Stimulated activated naive CD8-positive, alpha-beta T cell treated with anti-CD3 and anti-CD28 coated beads, Interleukin-15, Interleukin-2, amounts not matched to agents 100 ng/mL and 50 ng/mL, for 24 hours (primary cell): ENCODE measurements around the gene TMX4.
"Not testable (repeated sequence)": the region's sequence is repeated elsewhere in the genome, so short reads cannot be mapped to it uniquely, and the experiment has no call there.

ENCODE experiments used
- H3K27ac Mint-ChIP-seq: one replicate; pipeline ENCODE4 v1.8.0; 2021; ENCODE audit warnings: mild to moderate bottlenecking, mixed read lengths
- H3K27me3 Mint-ChIP-seq: one replicate; pipeline ENCODE4 v1.8.0; 2021; ENCODE audit warnings: mixed read lengths
- H3K36me3 Mint-ChIP-seq: one replicate; pipeline ENCODE4 v1.8.0; 2021; ENCODE audit warnings: low read depth, mixed read lengths
- H3K4me1 Mint-ChIP-seq: one replicate; pipeline ENCODE4 v1.8.0; 2021; ENCODE audit warnings: low read depth, mixed read lengths
- H3K4me3 Mint-ChIP-seq: one replicate; pipeline ENCODE4 v1.8.0; 2021; ENCODE audit warnings: mild to moderate bottlenecking, mixed read lengths
- H3K9me3 Mint-ChIP-seq: one replicate; pipeline ENCODE4 v1.8.0; 2021; ENCODE audit warnings: mixed read lengths

The TMX4 gene

DNA sequence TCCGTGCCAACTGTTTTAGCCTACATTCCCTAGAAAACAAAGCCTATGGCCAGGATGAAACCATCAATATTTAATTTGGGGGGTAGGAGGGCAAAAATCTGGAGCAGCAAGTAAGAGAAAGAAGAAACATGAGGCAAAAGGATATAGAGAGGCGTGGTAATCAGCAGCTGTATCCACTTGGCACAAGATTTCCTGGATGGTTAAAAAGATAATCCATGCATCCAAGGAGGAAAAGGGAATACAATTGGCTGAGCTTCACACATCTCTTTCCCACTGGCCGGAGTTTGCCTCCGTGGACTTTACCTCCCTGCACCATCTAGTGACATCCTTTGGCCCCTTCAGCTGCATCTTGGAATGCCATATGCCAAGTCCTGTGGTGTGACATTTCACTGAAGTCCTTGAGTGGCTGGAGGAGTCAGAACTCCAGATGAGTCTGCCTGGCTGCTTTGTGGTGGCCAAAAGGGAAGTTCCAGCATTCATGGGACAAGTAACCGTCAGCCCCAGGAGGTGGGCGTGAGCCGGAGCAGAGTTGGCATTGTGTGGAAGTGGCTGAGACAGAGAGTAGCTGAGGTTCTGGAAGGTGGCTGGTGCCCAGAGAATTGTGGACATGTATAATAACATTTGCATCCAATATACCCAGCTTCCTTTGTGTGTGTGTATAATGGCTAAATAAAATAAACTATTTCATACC is 13.7 kb upstream of the TMX4 start:
- Mint-ChIP-seq H3K27me3 (peaks cover 4% of the 10 kb centered on the region), H3K27ac (no peak overlapping the region), H3K36me3 (no peaks in the 10 kb centered on the region), H3K4me3 (no peak overlapping the region), H3K9me3 (no peaks in the 10 kb centered on the region), H3K4me1 (no peaks in the 10 kb centered on the region)

- H3K4me3 Mint-ChIP-seq, result no peak overlapping the region
- H3K27ac Mint-ChIP-seq, result no peak overlapping the region
- H3K9me3 Mint-ChIP-seq, result no peaks in the 10 kb centered on the region
- H3K4me1 Mint-ChIP-seq, result no peaks in the 10 kb centered on the region
- no peaks in the 10 kb centered on the region for H3K36me3 Mint-ChIP-seq
- peaks cover 4% of the 10 kb centered on the region for H3K27me3 Mint-ChIP-seq
These were observed 12.9 kb upstream of the TMX4 start for GRCh38 chr20:8032499-8032898.

DNA sequence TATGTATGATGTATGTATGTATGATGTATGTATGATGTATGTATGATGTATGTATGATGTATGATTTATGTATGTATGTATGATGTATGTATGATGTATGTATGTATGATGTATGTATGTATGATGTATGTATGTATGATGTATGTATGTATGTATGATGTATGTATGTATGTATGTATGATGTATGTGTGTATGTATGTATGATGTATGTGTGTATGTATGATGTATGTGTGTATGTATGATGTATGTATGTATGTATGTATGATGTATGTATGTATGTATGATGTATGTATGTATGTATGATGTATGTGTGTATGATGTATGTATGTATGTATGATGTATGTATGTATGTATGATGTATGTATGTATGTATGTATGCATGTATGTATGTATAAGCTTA is 12.0 kb upstream of the TMX4 start:
- H3K9me3 Mint-ChIP-seq, H3K36me3 Mint-ChIP-seq, H3K4me1 Mint-ChIP-seq, H3K27ac Mint-ChIP-seq, H3K27me3 Mint-ChIP-seq, H3K4me3 Mint-ChIP-seq: not testable (repeated sequence)

DNA sequence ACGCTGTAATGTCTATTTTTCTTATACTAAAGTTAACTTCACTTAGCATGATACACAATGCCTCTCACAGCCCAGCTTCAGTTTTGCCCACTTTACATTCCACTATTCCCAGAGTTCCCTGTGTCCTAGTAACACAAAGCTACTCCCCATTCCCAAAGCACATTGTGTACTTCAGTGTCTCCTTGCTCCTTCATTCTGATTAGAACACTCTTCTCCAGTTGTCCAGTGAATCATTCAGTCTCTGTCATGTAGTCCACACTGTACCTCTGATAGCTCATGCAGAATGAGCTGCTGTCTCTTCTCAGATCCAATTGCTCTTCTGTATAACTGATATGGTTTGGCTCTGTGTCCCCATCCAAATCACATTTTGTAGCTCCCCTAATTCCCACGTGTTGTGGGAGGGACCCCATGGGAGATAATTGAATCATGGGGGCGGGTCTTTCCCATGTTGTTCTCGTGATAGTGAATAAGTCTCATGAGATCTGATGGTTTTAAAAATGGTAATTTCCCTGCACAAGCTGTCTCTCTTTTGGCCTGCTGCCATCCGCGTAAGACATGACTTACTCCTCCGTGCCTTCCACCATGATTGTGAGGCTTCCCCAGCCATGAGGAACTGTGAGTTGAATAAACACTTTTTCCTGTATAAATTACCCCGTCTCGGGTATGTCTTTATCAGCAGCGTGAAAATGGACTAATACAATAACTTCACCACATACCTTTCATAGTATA is 2.1 kb upstream of the TMX4 start:
- H3K4me3 Mint-ChIP-seq, result no peak overlapping the region
- H3K9me3 Mint-ChIP-seq, result no peaks in the 10 kb centered on the region
- no peaks in the 10 kb centered on the region for H3K36me3 Mint-ChIP-seq
- H3K27me3 Mint-ChIP-seq, result no peaks in the 10 kb centered on the region
- peaks cover 22% of the 10 kb centered on the region for H3K4me1 Mint-ChIP-seq
- no peak overlapping the region for H3K27ac Mint-ChIP-seq

- Mint-ChIP-seq H3K36me3 (peaks cover 1% of the 10 kb centered on the region), H3K9me3 (no peaks in the 10 kb centered on the region), H3K4me3 (no peak overlapping the region), H3K27ac (no peak overlapping the region), H3K4me1 (peaks cover 26% of the 10 kb centered on the region), H3K27me3 (no peaks in the 10 kb centered on the region)
These were observed 936 bp upstream of the TMX4 start for GRCh38 chr20:8020314-8021079.

GRCh38 chr20:8019998-8020247 is 362 bp upstream of the TMX4 start:
- Mint-ChIP-seq H3K27ac (peak overlapping the region; percentile 94), H3K4me3 (no peak overlapping the region), H3K36me3 (peaks cover 7% of the 10 kb centered on the region), H3K9me3 (no peaks in the 10 kb centered on the region), H3K4me1 (peaks cover 32% of the 10 kb centered on the region), H3K27me3 (no peaks in the 10 kb centered on the region)

DNA sequence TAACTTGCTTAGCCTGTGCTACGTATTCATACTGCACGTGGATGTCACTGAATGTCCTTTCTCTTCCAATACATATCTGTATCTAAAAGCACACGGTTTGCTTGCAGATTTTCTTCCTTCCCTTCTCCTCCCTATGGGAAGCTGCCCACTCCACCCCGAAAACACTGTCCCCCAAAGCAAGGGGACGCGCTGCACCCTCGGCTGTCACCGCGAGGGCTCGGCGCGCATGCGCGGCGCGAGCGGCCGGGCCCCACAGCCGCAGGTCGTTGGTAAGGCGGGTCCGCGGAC is 659 bp downstream of the TMX4 start:
- Mint-ChIP-seq H3K4me1 (peaks cover 42% of the 10 kb centered on the region), H3K9me3 (no peaks in the 10 kb centered on the region), H3K27ac (peak overlapping the region; percentile 77), H3K36me3 (peaks cover 13% of the 10 kb centered on the region), H3K27me3 (no peaks in the 10 kb centered on the region), H3K4me3 (peak overlapping the region; percentile 87)

DNA sequence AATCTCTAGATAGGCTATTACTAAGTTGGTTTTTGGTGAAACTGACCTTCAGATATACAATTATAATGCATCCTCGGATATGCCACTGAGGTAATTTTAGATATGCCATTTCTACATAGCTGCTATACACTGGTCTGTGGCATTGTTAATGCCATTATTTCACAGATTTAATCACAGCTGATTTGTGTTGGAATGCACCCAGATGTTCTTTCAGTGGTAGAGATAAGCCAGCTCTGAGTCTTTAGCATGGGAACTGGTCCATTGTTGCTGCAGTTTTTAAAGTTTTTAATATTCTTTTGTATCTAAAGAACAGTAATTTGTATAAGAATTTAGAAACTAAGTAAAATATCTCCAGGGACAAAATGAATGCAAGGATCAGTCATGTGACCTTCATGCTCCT is 6.8 kb downstream of the TMX4 start:
- Mint-ChIP-seq H3K27ac (no peak overlapping the region), H3K27me3 (no peaks in the 10 kb centered on the region), H3K4me1 (peaks cover 45% of the 10 kb centered on the region), H3K9me3 (no peaks in the 10 kb centered on the region), H3K36me3 (peaks cover 18% of the 10 kb centered on the region), H3K4me3 (no peak overlapping the region)

- peaks cover 13% of the 10 kb centered on the region for H3K4me1 Mint-ChIP-seq
These were observed 10.8 kb downstream of the TMX4 start for GRCh38 chr20:8008733-8009132.

GRCh38 chr20:8007490-8007889 is 12.1 kb downstream of the TMX4 start:
- peaks cover 11% of the 10 kb centered on the region for H3K36me3 Mint-ChIP-seq
- no peak overlapping the region for H3K27ac Mint-ChIP-seq

More at GRCh38 chr20:8008733-8009132, 10.8 kb downstream of the TMX4 start:
- Mint-ChIP-seq H3K27ac (no peak overlapping the region), H3K4me3 (no peak overlapping the region), H3K9me3 (no peaks in the 10 kb centered on the region), H3K27me3 (no peaks in the 10 kb centered on the region), H3K36me3 (peaks cover 10% of the 10 kb centered on the region)

GRCh38 chr20:8005575-8006366 is 13.8 kb downstream of the TMX4 start:
- H3K36me3 Mint-ChIP-seq, result peaks cover 20% of the 10 kb centered on the region
- no peak overlapping the region for H3K27ac Mint-ChIP-seq
- H3K4me3 Mint-ChIP-seq, result no peak overlapping the region
- no peaks in the 10 kb centered on the region for H3K9me3 Mint-ChIP-seq
- H3K4me1 Mint-ChIP-seq, result no peaks in the 10 kb centered on the region
- H3K27me3 Mint-ChIP-seq, result no peaks in the 10 kb centered on the region

More at GRCh38 chr20:8007490-8007889, 12.1 kb downstream of the TMX4 start:
- Mint-ChIP-seq H3K4me1 (peaks cover 11% of the 10 kb centered on the region), H3K9me3 (no peaks in the 10 kb centered on the region), H3K4me3 (no peak overlapping the region), H3K27me3 (no peaks in the 10 kb centered on the region)

- no peaks in the 10 kb centered on the region for H3K9me3 Mint-ChIP-seq
- H3K4me3 Mint-ChIP-seq, result no peak overlapping the region
- H3K27ac Mint-ChIP-seq, result no peak overlapping the region
- H3K27me3 Mint-ChIP-seq, result no peaks in the 10 kb centered on the region
- peaks cover 27% of the 10 kb centered on the region for H3K36me3 Mint-ChIP-seq
- H3K4me1 Mint-ChIP-seq, result no peaks in the 10 kb centered on the region
These were observed 14.5 kb downstream of the TMX4 start for GRCh38 chr20:8005033-8005432.

GRCh38 chr20:8002056-8002455 is 17.5 kb downstream of the TMX4 start:
- peaks cover 27% of the 10 kb centered on the region for H3K36me3 Mint-ChIP-seq
- H3K9me3 Mint-ChIP-seq, result no peaks in the 10 kb centered on the region
- no peak overlapping the region for H3K27ac Mint-ChIP-seq
- no peaks in the 10 kb centered on the region for H3K4me1 Mint-ChIP-seq
- no peaks in the 10 kb centered on the region for H3K27me3 Mint-ChIP-seq
- no peak overlapping the region for H3K4me3 Mint-ChIP-seq

- Mint-ChIP-seq H3K36me3 (peaks cover 27% of the 10 kb centered on the region), H3K4me3 (no peak overlapping the region), H3K9me3 (no peaks in the 10 kb centered on the region), H3K4me1 (no peaks in the 10 kb centered on the region), H3K27me3 (no peaks in the 10 kb centered on the region), H3K27ac (no peak overlapping the region)
These were observed 18.8 kb downstream of the TMX4 start for GRCh38 chr20:8000796-8001195.

GRCh38 chr20:7996898-7997297 is 22.7 kb downstream of the TMX4 start:
- Mint-ChIP-seq H3K27me3 (no peaks in the 10 kb centered on the region), H3K4me1 (no peaks in the 10 kb centered on the region), H3K4me3 (no peak overlapping the region), H3K36me3 (peaks cover 39% of the 10 kb centered on the region), H3K27ac (no peak overlapping the region), H3K9me3 (peaks cover 14% of the 10 kb centered on the region)
